HG03280 (cell line): ENCODE results near the gene DPM2.

ENCODE experiments used
- ATAC-seq: cut with Tn5 transposase; IDR thresholded peaks from one replicate; pipeline ENCODE4 v1.9.1; 2021; ENCODE audit warnings: mild to moderate bottlenecking, moderate library complexity; ENCODE audit not compliant: unreplicated experiment

Gene DPM2

GRCh38 chr9:127937388-127938297 is at the start of gene DPM2:
TSS of gene DPM2 (minus strand) at chr9:127937854. CDS start at chr9:127937820, 34 bp downstream.
- peak; percentile 94 for ATAC-seq

GRCh38 chr9:127987103-127987614 is 49.5 kb upstream of the DPM2 start:
- ATAC-seq: no peak

GRCh38 chr9:127985011-127985410 is 47.4 kb upstream of the DPM2 start:
- no peak for ATAC-seq

- peak; percentile 33 for ATAC-seq
These were observed 46.2 kb upstream of the DPM2 start for GRCh38 chr9:127983847-127984289.

GRCh38 chr9:127982912-127983311 is 45.3 kb upstream of the DPM2 start:
- ATAC-seq: no peak

- ATAC-seq: no peak
These were observed 44.0 kb upstream of the DPM2 start for GRCh38 chr9:127981559-127982121.

- ATAC-seq: peak; percentile 73
These were observed 43.3 kb upstream of the DPM2 start, which contains the start of gene EEIG1 for GRCh38 chr9:127980706-127981558. TSS of gene EEIG1 (minus strand) at chr9:127980989. CDS start at chr9:127980137, 852 bp downstream.

- peak; percentile 35 for ATAC-seq
These were observed 42.5 kb upstream of the DPM2 start for GRCh38 chr9:127980060-127980705.

- no peak for ATAC-seq
These were observed 41.8 kb upstream of the DPM2 start for GRCh38 chr9:127979333-127980059.

- no peak for ATAC-seq
These were observed 41.3 kb upstream of the DPM2 start for GRCh38 chr9:127979015-127979332.

GRCh38 chr9:127977884-127978647 is 40.4 kb upstream of the DPM2 start:
- ATAC-seq: no peak

GRCh38 chr9:127977009-127977883 is 39.6 kb upstream of the DPM2 start:
- ATAC-seq: no peak

GRCh38 chr9:127976498-127976897 is 38.8 kb upstream of the DPM2 start:
- ATAC-seq: no peak

GRCh38 chr9:127975376-127976315 is 38.0 kb upstream of the DPM2 start:
- ATAC-seq: no peak

GRCh38 chr9:127974769-127975261 is 37.2 kb upstream of the DPM2 start:
- no peak for ATAC-seq

- ATAC-seq: no peak
These were observed 36.5 kb upstream of the DPM2 start for GRCh38 chr9:127974001-127974768.
